ENCODE data around the gene ICAM2. TPM values are rescaled to one million over a fixed set of nuclear protein-coding genes. Genes with fewer than 3 reads are reported as not detected.

The ICAM2 gene
- total RNA-seq, 1 donor from 2014 or later, result not detected

GRCh38 chr17:64004218-64004770 lies 16.1 kb downstream of the ICAM2 start:
- H3K27me3 Mint-ChIP-seq (ENCODE audit: unreplicated experiment), result peaks cover 5% of the 10 kb centered on the region
- TF ChIP-seq CTCF (IDR thresholded peaks at IDR 0.05; ENCODE audit: partially characterized antibody, unreplicated experiment), result no peak
- H3K27ac Mint-ChIP-seq (ENCODE audit: unreplicated experiment), result no peak overlapping the region
- DNase-seq, result no peak
- no peaks in the 10 kb centered on the region for H3K36me3 Mint-ChIP-seq (ENCODE audit: unreplicated experiment)
- H3K9me3 Mint-ChIP-seq (ENCODE audit: unreplicated experiment), result peaks cover 2% of the 10 kb centered on the region
- H3K4me1 Mint-ChIP-seq (ENCODE audit: low read depth, unreplicated experiment), result no peaks in the 10 kb centered on the region
- no peak overlapping the region for H3K4me3 Mint-ChIP-seq (ENCODE audit: unreplicated experiment)

GRCh38 chr17:64003526-64004121 lies 16.8 kb downstream of the ICAM2 start:
- H3K9me3 Mint-ChIP-seq (ENCODE audit: unreplicated experiment), result peaks cover 2% of the 10 kb centered on the region
- no peak for TF ChIP-seq CTCF (IDR thresholded peaks at IDR 0.05; ENCODE audit: partially characterized antibody, unreplicated experiment)
- H3K4me1 Mint-ChIP-seq (ENCODE audit: low read depth, unreplicated experiment), result no peaks in the 10 kb centered on the region
- H3K4me3 Mint-ChIP-seq (ENCODE audit: unreplicated experiment), result no peak overlapping the region
- H3K27me3 Mint-ChIP-seq (ENCODE audit: unreplicated experiment), result peaks cover 5% of the 10 kb centered on the region
- no peak for DNase-seq
- no peak overlapping the region for H3K27ac Mint-ChIP-seq (ENCODE audit: unreplicated experiment)
- no peaks in the 10 kb centered on the region for H3K36me3 Mint-ChIP-seq (ENCODE audit: unreplicated experiment)

GRCh38 chr17:64002658-64003525 lies 17.5 kb downstream of the ICAM2 start:
- no peak for TF ChIP-seq CTCF (IDR thresholded peaks at IDR 0.05; ENCODE audit: partially characterized antibody, unreplicated experiment)
- Mint-ChIP-seq H3K27me3 (ENCODE audit: unreplicated experiment) (peaks cover 5% of the 10 kb centered on the region), H3K4me1 (ENCODE audit: low read depth, unreplicated experiment) (no peaks in the 10 kb centered on the region), H3K36me3 (ENCODE audit: unreplicated experiment) (no peaks in the 10 kb centered on the region), H3K4me3 (ENCODE audit: unreplicated experiment) (no peak overlapping the region), H3K27ac (ENCODE audit: unreplicated experiment) (no peak overlapping the region), H3K9me3 (ENCODE audit: unreplicated experiment) (peaks cover 2% of the 10 kb centered on the region)
- DNase-seq, result no peak

- no peaks in the 10 kb centered on the region for H3K4me1 Mint-ChIP-seq (ENCODE audit: low read depth, unreplicated experiment)
- H3K36me3 Mint-ChIP-seq (ENCODE audit: unreplicated experiment), result no peaks in the 10 kb centered on the region
- peaks cover 10% of the 10 kb centered on the region for H3K27me3 Mint-ChIP-seq (ENCODE audit: unreplicated experiment)
- DNase-seq, result no peak
- TF ChIP-seq CTCF (IDR thresholded peaks at IDR 0.05; ENCODE audit: partially characterized antibody, unreplicated experiment), result no peak
- peaks cover 4% of the 10 kb centered on the region for H3K9me3 Mint-ChIP-seq (ENCODE audit: unreplicated experiment)
- H3K27ac Mint-ChIP-seq (ENCODE audit: unreplicated experiment), result no peak overlapping the region
- H3K4me3 Mint-ChIP-seq (ENCODE audit: unreplicated experiment), result no peak overlapping the region
These were observed 18.5 kb downstream of the ICAM2 start for GRCh38 chr17:64001763-64002529.
